T-helper 9 cell (primary cell): ENCODE measurements around the gene GPR31.

ENCODE experiments used
- DNase-seq: peaks from one replicate; pipeline ENCODE4 v3.0.0-alpha.2; 2020

The GPR31 gene

GRCh38 chr6:167137081-167137480 is 20.7 kb downstream of the GPR31 start:
- DNase-seq, result no peak

- DNase-seq, result no peak
Measured at GRCh38 chr6:167136376-167136775, 21.4 kb downstream of the GPR31 start.

- DNase-seq, result no peak
Measured at GRCh38 chr6:167134448-167135328, 23.1 kb downstream of the GPR31 start.

GRCh38 chr6:167130712-167131684 is 26.8 kb downstream of the GPR31 start:
- DNase-seq, result no peak

- DNase-seq, result no peak
Measured at GRCh38 chr6:167130008-167130677, 27.6 kb downstream of the GPR31 start.

GRCh38 chr6:167129562-167129961 is 28.2 kb downstream of the GPR31 start:
- no peak for DNase-seq

- DNase-seq, result no peak
Measured at GRCh38 chr6:167129159-167129558, 28.6 kb downstream of the GPR31 start.

GRCh38 chr6:167127785-167128531 is 29.8 kb downstream of the GPR31 start:
- no peak for DNase-seq

- DNase-seq, result no peak
Measured at GRCh38 chr6:167125855-167126349, 31.9 kb downstream of the GPR31 start.

GRCh38 chr6:167125410-167125809 is 32.4 kb downstream of the GPR31 start:
- no peak for DNase-seq

GRCh38 chr6:167124753-167125152 is 33.0 kb downstream of the GPR31 start:
- no peak for DNase-seq

GRCh38 chr6:167122827-167123657 is 34.7 kb downstream of the GPR31 start, which contains the start of gene CCR6:
Gene CCR6, plus strand, starts transcription at chr6:167123096. Its CDS starts 13,039 bp downstream, at chr6:167136135.
- DNase-seq, result no peak

- no peak for DNase-seq
Measured at GRCh38 chr6:167122041-167122826, 35.5 kb downstream of the GPR31 start.

GRCh38 chr6:167121335-167121841 is 36.4 kb downstream of the GPR31 start:
- no peak for DNase-seq

GRCh38 chr6:167120583-167120903 is 37.2 kb downstream of the GPR31 start:
- no peak for DNase-seq

- peak; percentile 62 for DNase-seq
Measured at GRCh38 chr6:167119670-167120582, 37.9 kb downstream of the GPR31 start.

GRCh38 chr6:167118839-167119238 is 38.9 kb downstream of the GPR31 start:
- DNase-seq, result no peak

- no peak for DNase-seq
Measured at GRCh38 chr6:167118006-167118405, 39.8 kb downstream of the GPR31 start.

- no peak for DNase-seq
Measured at GRCh38 chr6:167116838-167117228, 40.9 kb downstream of the GPR31 start.
